GM06990 (cell line): Measurements from ENCODE around the gene PHF21B.

Source experiments
- DNase-seq: peaks from one replicate; pipeline ENCODE4 v3.0.0-alpha.2; 2011; ENCODE audit not compliant: insufficient read length; ENCODE audit errors: extremely low read depth
- H3K27me3 ChIP-seq: replicated peaks from 2 replicates; pipeline ENCODE4 v1.6.0; 2011; ENCODE audit warnings: low read length; ENCODE audit not compliant: control insufficient read depth, insufficient read depth
- H3K36me3 ChIP-seq: 2 replicates; pipeline ENCODE4 v1.5.1; 2011; ENCODE audit warnings: low read length; ENCODE audit not compliant: control insufficient read depth, insufficient read depth
- H3K4me3 ChIP-seq: replicated peaks from 2 replicates; pipeline ENCODE4 v1.5.1; 2011; ENCODE audit warnings: low read depth, mild to moderate bottlenecking, control low read depth, low read length
- CTCF ChIP-seq: IDR thresholded peaks from 2 replicates; pipeline ENCODE4 v1.5.1; 2011; ENCODE audit warnings: low read length, control low read depth, mild to moderate bottlenecking, inconsistent platforms; ENCODE audit not compliant: insufficient read depth, poor library complexity, severe bottlenecking

The PHF21B gene

GRCh38 chr22:44919691-44920090, 90.1 kb downstream of the PHF21B start:
- no peaks in the 10 kb centered on the region for H3K36me3 ChIP-seq
- DNase-seq: no peak
- H3K4me3 ChIP-seq: no peak overlapping the region
- H3K27me3 ChIP-seq: no peaks in the 10 kb centered on the region; the same call in 1 of the 2 replicates
- TF ChIP-seq CTCF: no peak

GRCh38 chr22:44918925-44919392, 90.8 kb downstream of the PHF21B start:
- H3K4me3 ChIP-seq: no peak overlapping the region
- H3K36me3 ChIP-seq: no peaks in the 10 kb centered on the region
- DNase-seq: no peak
- no peak for TF ChIP-seq CTCF
- no peaks in the 10 kb centered on the region; the same call in 1 of the 2 replicates for H3K27me3 ChIP-seq

GRCh38 chr22:44918166-44918924, 91.5 kb downstream of the PHF21B start:
- H3K27me3 ChIP-seq: no peaks in the 10 kb centered on the region; the same call in 1 of the 2 replicates
- no peak for TF ChIP-seq CTCF
- H3K4me3 ChIP-seq: no peak overlapping the region
- no peak for DNase-seq
- no peaks in the 10 kb centered on the region for H3K36me3 ChIP-seq

GRCh38 chr22:44917372-44918165, 92.2 kb downstream of the PHF21B start:
- Histone ChIP-seq H3K36me3 (no peaks in the 10 kb centered on the region), H3K4me3 (no peak overlapping the region), H3K27me3 (no peaks in the 10 kb centered on the region; the same call in 1 of the 2 replicates)
- TF ChIP-seq CTCF: no peak
- no peak for DNase-seq

GRCh38 chr22:44916281-44917231, 93.2 kb downstream of the PHF21B start:
- no peak for DNase-seq
- Histone ChIP-seq H3K27me3 (no peaks in the 10 kb centered on the region; the same call in 1 of the 2 replicates), H3K36me3 (no peaks in the 10 kb centered on the region), H3K4me3 (no peak overlapping the region)
- TF ChIP-seq CTCF: no peak
